SK-N-MC (cell line): ENCODE results near the gene HEBP1.

Experiments
- EZH2 ChIP-seq: fragments of 200-600 bp; sonication (generic); IDR thresholded peaks from one replicate; pipeline ENCODE4 v1.6.1; 2017; ENCODE audit warnings: antibody characterized with exemption
- FOXP2 ChIP-seq: optimal IDR thresholded peaks from 2 replicates; pipeline ENCODE3; 2011; ENCODE audit warnings: mild to moderate bottlenecking, moderate library complexity; ENCODE audit not compliant: insufficient read depth; ENCODE audit errors: extremely low read length, control extremely low read depth
- POLR2AphosphoS5 ChIP-seq: IDR thresholded peaks from 2 replicates; pipeline ENCODE4 v1.6.1; 2012; ENCODE audit warnings: mild to moderate bottlenecking, low read depth, low read length, borderline replicate concordance

GRCh38 chr12:12995088-12995487 is 5.0 kb downstream of the HEBP1 start:
- TF ChIP-seq EZH2, result no peak
- no peak for TF ChIP-seq POLR2AphosphoS5
- no peak for TF ChIP-seq FOXP2
